ENCODE data around the gene FNBP1. TPM values are rescaled to one million over a fixed set of nuclear protein-coding genes. Genes with fewer than 3 reads are reported as not detected.

Gene FNBP1
- total and polyA plus RNA-seq, 2 of the 8 experiments (the other 6 are each of a cell fraction or from before 2014, with no cell fraction given): 7.2 to 40.9 TPM

GRCh38 chr9:129857207-129857606 is 185.8 kb downstream of the FNBP1 start:
- no peak for FAIRE-seq

More at GRCh38 chr9:129857207-129857606, 185.8 kb downstream of the FNBP1 start:
- H3K23me2 ChIP-seq (ENCODE audit: low read depth, low read length): no peaks in the 10 kb centered on the region
- H3K4me1 ChIP-seq (replicated peaks in 1 of 4; ENCODE audit: control insufficient read depth in 3 of 4, insufficient read depth in 4 of 4, low read length in 3 of 4): no peaks in the 10 kb centered on the region
- 89% methylated on average over 7 of the region's 7 CpGs; no CpG with 5 or more reads in 1 of the 2 experiments for WGBS, 2 experiments (ENCODE audit: extremely low coverage in 1 of 2, insufficient coverage in 1 of 2, insufficient read length in 1 of 2, insufficient replicate concordance in 2 of 2, low coverage in 1 of 2, low lambda C conversion rate in 2 of 2, missing lambda C conversion rate in 1 of 2)
- no peak overlapping the region for H3K18ac ChIP-seq (ENCODE audit: extremely low read depth, low read length)
- H3K27ac ChIP-seq (ENCODE audit: low read depth, low read length): no peak overlapping the region
- H3K23ac ChIP-seq (ENCODE audit: insufficient read length): no peak overlapping the region
- no peak overlapping the region for H3K4me2 ChIP-seq (ENCODE audit: insufficient read depth in 1 of 2, low read depth in 2 of 2, low read length in 2 of 2)
- no peak overlapping the region for H2BK120ac ChIP-seq (replicated peaks; ENCODE audit: low read depth, low read length)
- H2BK15ac ChIP-seq (ENCODE audit: low read length): no peak overlapping the region
- no peaks in the 10 kb centered on the region for H3K9me3 ChIP-seq (ENCODE audit: insufficient read depth in 2 of 2, low read depth in 1 of 2, low read length in 1 of 2)
- H2BK20ac ChIP-seq (ENCODE audit: low read length): no peak overlapping the region
- H3K79me1 ChIP-seq (ENCODE audit: low read depth, low read length): no peaks in the 10 kb centered on the region
- H4K5ac ChIP-seq (ENCODE audit: insufficient read length, low read depth, low read length): no peak overlapping the region
- H4K20me1 ChIP-seq (replicated peaks in 1 of 2; ENCODE audit: control insufficient read depth in 1 of 2, insufficient read depth in 2 of 2, low read length in 2 of 2): peaks cover 4% of the 10 kb centered on the region in 2 experiments
- H3K4me3 ChIP-seq (ENCODE audit: extremely low read depth in 1 of 4, insufficient read depth in 2 of 4, low read depth in 3 of 4, low read length in 4 of 4): no peak overlapping the region
- H4K91ac ChIP-seq (replicated peaks; ENCODE audit: insufficient read length, low read length): no peak overlapping the region
- H4K8ac ChIP-seq (ENCODE audit: extremely low read depth, insufficient read depth, low read length): no peak overlapping the region
- no peak overlapping the region for H3K56ac ChIP-seq (replicated peaks; ENCODE audit: insufficient read length, low read depth, low read length)
- CTCF ChIA-PET (ENCODE audit: partially characterized antibody): no interaction called here
- H2BK12ac ChIP-seq (ENCODE audit: low read depth, low read length): no peak overlapping the region
- peaks cover 0 to 9% (median under 1%) of the 10 kb centered on the region in 4 experiments; a peak in 4 of 8 replicates for H3K36me3 ChIP-seq (ENCODE audit: control insufficient read depth in 2 of 4, insufficient read depth in 4 of 4, low read length in 3 of 4)
- POLR2A ChIA-PET (ENCODE audit: partially characterized antibody): no interaction called here
- no peak overlapping the region for H3K14ac ChIP-seq (ENCODE audit: insufficient read length)
- no peak overlapping the region; a peak in 1 of 7 replicates for H3K9ac ChIP-seq (replicated peaks in 1 of 4; ENCODE audit: extremely low read depth in 1 of 4, low read depth in 3 of 4, low read length in 3 of 4)
- no peak overlapping the region for H2BK5ac ChIP-seq (ENCODE audit: low read depth, low read length)
- no peaks in the 10 kb centered on the region for H3K79me2 ChIP-seq (ENCODE audit: control insufficient read depth in 1 of 2, insufficient read depth in 2 of 2, low read length in 2 of 2)
- H3K27me3 ChIP-seq (replicated peaks in 1 of 4; ENCODE audit: control insufficient read depth in 3 of 4, extremely low read depth in 1 of 4, insufficient read depth in 3 of 4, low read length in 3 of 4): no peaks in the 10 kb centered on the region
- TF ChIP-seq RBBP5 (IDR thresholded peaks at IDR 0.05; ENCODE audit: borderline replicate concordance, low read depth, low read length): no peak
- TF ChIP-seq USF2 (IDR thresholded peaks at IDR 0.05; ENCODE audit: low read length): no peak
- no peak for TF ChIP-seq EGR1 (IDR thresholded peaks at IDR 0.05; ENCODE audit: borderline replicate concordance, low read depth, low read length)
- no peak for TF ChIP-seq RAD21 (IDR thresholded peaks at IDR 0.05 in 1 of 2, conservative IDR thresholded peaks at IDR 0.05 in 1 of 2; ENCODE audit: low read depth in 2 of 2, low read length in 2 of 2)
- TF ChIP-seq CBX8 (IDR thresholded peaks at IDR 0.05; ENCODE audit: borderline replicate concordance, low read depth, low read length): no peak
- no peak for TF ChIP-seq YY1 (IDR thresholded peaks at IDR 0.05; ENCODE audit: low read depth, low read length)
- no peak for TF ChIP-seq NANOG (IDR thresholded peaks at IDR 0.05; ENCODE audit: insufficient read depth, low read depth, low read length, poor library complexity, severe bottlenecking)
- no peak for TF ChIP-seq SUZ12 (IDR thresholded peaks at IDR 0.05; ENCODE audit: low read length)
- no peak for TF ChIP-seq BRCA1 (IDR thresholded peaks at IDR 0.05; ENCODE audit: low read depth, low read length)
- TF ChIP-seq BCL11A (IDR thresholded peaks at IDR 0.05; ENCODE audit: low read depth in 2 of 2, low read length in 2 of 2): no peak
- no peak for TF ChIP-seq MAX (IDR thresholded peaks at IDR 0.05)
- H2AFZ ChIP-seq (ENCODE audit: low read length): no peak overlapping the region
- H3K4ac ChIP-seq (replicated peaks; ENCODE audit: insufficient read length, low read depth, low read length): no peak overlapping the region
- no peak overlapping the region for H2AK5ac ChIP-seq (ENCODE audit: low read depth, low read length)
- DNase-seq (ENCODE audit: low read depth in 1 of 2, low spot score in 2 of 2): no peak
